ENCODE measurements around the gene OSBPL5.

Gene OSBPL5

GRCh38 chr11:3158131-3158591, 6.9 kb downstream of the OSBPL5 start:
- no peaks in the 10 kb centered on the region for H3K9me3 ChIP-seq (ENCODE audit: insufficient read depth, low read depth, low read length)
- H3K4me2 ChIP-seq (ENCODE audit: low read depth, low read length, poor library complexity, severe bottlenecking), result peak overlapping the region; percentile 60
- peak overlapping the region; percentile 37 for H3K9ac ChIP-seq (ENCODE audit: low read depth, low read length, poor library complexity, severe bottlenecking)
- TF ChIP-seq EZH2phosphoT487 (IDR thresholded peaks at IDR 0.05; ENCODE audit: borderline replicate concordance) (no peak), CTCF (conservative IDR thresholded peaks at IDR 0.05; ENCODE audit: low read length) (no peak)
- H2AFZ ChIP-seq (ENCODE audit: low read length), result no peak overlapping the region
- no peaks in the 10 kb centered on the region for H3K9me2 ChIP-seq (replicated peaks; ENCODE audit: low read depth, low read length)
- peaks cover 97% of the 10 kb centered on the region for H3K79me2 ChIP-seq (ENCODE audit: insufficient read depth, low read length)
- no peaks in the 10 kb centered on the region for H3K36me3 ChIP-seq (ENCODE audit: insufficient read depth, low read length)
- H4K20me1 ChIP-seq (ENCODE audit: insufficient read depth, low read length, poor library complexity, severe bottlenecking), result peaks cover 44% of the 10 kb centered on the region
- H3K4me3 ChIP-seq (ENCODE audit: low read length, poor library complexity, severe bottlenecking), result peak overlapping the region; percentile 14
- H3K4me1 ChIP-seq (ENCODE audit: insufficient read depth, low read length, poor library complexity, severe bottlenecking), result peaks cover 68% of the 10 kb centered on the region
- peaks cover 8% of the 10 kb centered on the region; the same call in 1 of the 2 replicates for H3F3A ChIP-seq (ENCODE audit: low read depth)
- H3K27me3 ChIP-seq (ENCODE audit: insufficient read depth, low read length, poor library complexity, severe bottlenecking), result no peaks in the 10 kb centered on the region

- H3K9me3 ChIP-seq (ENCODE audit: insufficient read depth, low read depth, low read length), result no peaks in the 10 kb centered on the region
- no peak overlapping the region for H2AFZ ChIP-seq (ENCODE audit: low read length)
- peak overlapping the region; percentile 49 for H3K9ac ChIP-seq (ENCODE audit: low read depth, low read length, poor library complexity, severe bottlenecking)
- peak overlapping the region; percentile 30 for H3K4me3 ChIP-seq (ENCODE audit: low read length, poor library complexity, severe bottlenecking)
- peaks cover 40% of the 10 kb centered on the region for H4K20me1 ChIP-seq (ENCODE audit: insufficient read depth, low read length, poor library complexity, severe bottlenecking)
- H3K4me1 ChIP-seq (ENCODE audit: insufficient read depth, low read length, poor library complexity, severe bottlenecking), result peaks cover 62% of the 10 kb centered on the region
- H3K27me3 ChIP-seq (ENCODE audit: insufficient read depth, low read length, poor library complexity, severe bottlenecking), result no peaks in the 10 kb centered on the region
- TF ChIP-seq EZH2phosphoT487 (IDR thresholded peaks at IDR 0.05; ENCODE audit: borderline replicate concordance) (no peak), CTCF (conservative IDR thresholded peaks at IDR 0.05; ENCODE audit: low read length) (no peak)
- H3K4me2 ChIP-seq (ENCODE audit: low read depth, low read length, poor library complexity, severe bottlenecking), result peak overlapping the region; percentile 60
- H3K9me2 ChIP-seq (replicated peaks; ENCODE audit: low read depth, low read length), result no peaks in the 10 kb centered on the region
- no peaks in the 10 kb centered on the region; the same call in 1 of the 2 replicates for H3K36me3 ChIP-seq (ENCODE audit: insufficient read depth, low read length)
- H3F3A ChIP-seq (ENCODE audit: low read depth), result peaks cover 8% of the 10 kb centered on the region; the same call in 1 of the 2 replicates
- H3K79me2 ChIP-seq (ENCODE audit: insufficient read depth, low read length), result peaks cover 96% of the 10 kb centered on the region
These were observed 7.6 kb downstream of the OSBPL5 start for GRCh38 chr11:3157381-3158130.

GRCh38 chr11:3156661-3157311, 8.3 kb downstream of the OSBPL5 start:
- H3K79me2 ChIP-seq (ENCODE audit: insufficient read depth, low read length), result peaks cover 96% of the 10 kb centered on the region

More at GRCh38 chr11:3156661-3157311, 8.3 kb downstream of the OSBPL5 start:
- H4K20me1 ChIP-seq (ENCODE audit: insufficient read depth, low read length, poor library complexity, severe bottlenecking), result peaks cover 32% of the 10 kb centered on the region
- H3K4me1 ChIP-seq (ENCODE audit: insufficient read depth, low read length, poor library complexity, severe bottlenecking), result peaks cover 54% of the 10 kb centered on the region
- TF ChIP-seq CTCF (conservative IDR thresholded peaks at IDR 0.05; ENCODE audit: low read length) (no peak), EZH2phosphoT487 (IDR thresholded peaks at IDR 0.05; ENCODE audit: borderline replicate concordance) (no peak)
- H3K27me3 ChIP-seq (ENCODE audit: insufficient read depth, low read length, poor library complexity, severe bottlenecking), result no peaks in the 10 kb centered on the region
- no peaks in the 10 kb centered on the region for H3K9me3 ChIP-seq (ENCODE audit: insufficient read depth, low read depth, low read length)
- peak overlapping the region; percentile 60 for H3K4me2 ChIP-seq (ENCODE audit: low read depth, low read length, poor library complexity, severe bottlenecking)
- H2AFZ ChIP-seq (ENCODE audit: low read length), result no peak overlapping the region
- peak overlapping the region; percentile 49 for H3K9ac ChIP-seq (ENCODE audit: low read depth, low read length, poor library complexity, severe bottlenecking)
- H3K4me3 ChIP-seq (ENCODE audit: low read length, poor library complexity, severe bottlenecking), result peak overlapping the region; percentile 30
- peaks cover 8% of the 10 kb centered on the region; the same call in 1 of the 2 replicates for H3F3A ChIP-seq (ENCODE audit: low read depth)
- H3K36me3 ChIP-seq (ENCODE audit: insufficient read depth, low read length), result peaks cover 4% of the 10 kb centered on the region; the same call in 1 of the 2 replicates
- no peaks in the 10 kb centered on the region for H3K9me2 ChIP-seq (replicated peaks; ENCODE audit: low read depth, low read length)

Data from Loucy (cell line).